ENCODE data around the gene PDXK.
"Not testable (repeated sequence)": the region's sequence is repeated elsewhere in the genome, so short reads cannot be mapped to it uniquely, and the experiment has no call there.

Gene PDXK

DNA sequence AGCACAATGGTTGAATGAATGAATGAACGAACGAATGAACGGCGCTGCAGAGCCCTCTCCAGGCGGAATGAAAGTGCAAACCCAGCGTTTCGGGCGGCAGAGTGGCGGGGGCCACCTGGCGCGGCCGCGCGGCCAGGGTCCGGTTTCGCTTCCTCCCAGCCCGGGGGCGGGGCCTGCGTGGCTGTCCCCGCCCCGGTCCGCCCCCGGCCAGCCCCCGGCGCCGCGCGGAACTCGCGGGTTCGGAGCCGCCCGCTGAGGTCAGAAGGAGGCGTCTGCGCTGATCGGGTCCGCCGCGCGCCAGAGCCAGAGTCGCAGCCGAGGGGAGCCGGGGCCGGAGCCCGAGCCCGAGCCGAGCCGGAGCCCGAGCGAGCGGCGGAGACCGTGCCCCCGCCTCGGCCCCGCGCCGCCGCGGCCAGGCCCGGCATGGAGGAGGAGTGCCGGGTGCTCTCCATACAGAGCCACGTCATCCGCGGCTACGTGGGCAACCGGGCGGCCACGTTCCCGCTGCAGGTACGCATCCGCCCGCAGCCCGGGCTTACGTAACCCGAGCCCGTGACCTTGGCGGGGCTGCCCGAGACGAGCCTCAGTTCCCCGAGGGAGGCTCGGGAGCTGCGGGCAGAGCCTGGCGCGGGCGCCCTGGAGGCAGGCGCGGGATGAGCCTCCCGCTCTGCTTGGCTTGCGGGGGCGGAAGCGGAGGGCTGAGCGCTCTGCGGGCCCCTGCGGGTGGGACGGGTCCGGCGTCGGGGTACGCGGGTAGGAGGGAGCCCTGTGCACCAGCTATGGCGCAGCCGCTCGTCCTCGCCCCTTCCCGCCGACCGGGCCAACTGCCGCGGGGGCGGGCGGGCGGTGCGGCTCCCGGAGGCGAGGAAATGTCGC lies at the start of gene PDXK:
Gene PDXK, plus strand, starts transcription at position 258 of the 876 bp plus-strand sequence. Its CDS starts 166 bp downstream, at position 424.
- FAIRE-seq, result no peak

DNA sequence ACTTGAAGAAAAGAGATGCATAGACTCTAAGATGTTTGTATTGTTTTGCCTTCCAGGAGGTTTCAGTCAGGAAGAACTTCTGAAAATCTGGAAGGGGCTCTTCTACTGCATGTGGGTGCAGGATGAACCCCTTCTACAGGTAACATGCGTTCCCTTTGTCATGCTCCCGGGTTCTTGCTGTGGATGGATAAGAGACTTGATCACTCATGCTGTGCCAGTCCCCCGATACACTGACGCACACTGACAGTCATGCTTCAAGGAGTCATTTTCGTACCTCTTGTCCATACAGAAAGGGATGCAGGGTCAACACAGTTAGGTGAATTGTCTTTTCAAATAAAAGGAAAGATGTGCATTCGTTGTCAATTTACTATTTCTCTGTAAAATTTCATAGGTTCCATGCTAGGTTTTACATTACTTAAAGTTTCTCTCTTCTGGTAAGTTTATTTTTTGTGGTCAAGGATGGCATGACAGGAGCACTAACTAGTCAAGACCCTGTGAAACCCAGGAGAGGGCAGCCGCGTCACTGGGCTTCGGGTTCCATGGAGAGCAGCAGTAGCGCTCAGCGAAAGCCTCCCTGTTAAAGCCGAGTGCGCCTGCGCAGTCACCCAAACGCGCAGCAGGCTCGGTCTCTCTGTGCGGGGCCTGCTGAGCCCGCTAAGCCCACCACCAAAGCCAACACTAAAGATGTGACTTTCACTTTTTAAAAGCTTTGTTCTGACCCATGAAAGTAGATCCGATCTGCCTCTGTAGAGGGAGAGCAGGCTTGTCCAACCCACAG lies 48.9 kb upstream of the PDXK start:
- FAIRE-seq, result no peak

DNA sequence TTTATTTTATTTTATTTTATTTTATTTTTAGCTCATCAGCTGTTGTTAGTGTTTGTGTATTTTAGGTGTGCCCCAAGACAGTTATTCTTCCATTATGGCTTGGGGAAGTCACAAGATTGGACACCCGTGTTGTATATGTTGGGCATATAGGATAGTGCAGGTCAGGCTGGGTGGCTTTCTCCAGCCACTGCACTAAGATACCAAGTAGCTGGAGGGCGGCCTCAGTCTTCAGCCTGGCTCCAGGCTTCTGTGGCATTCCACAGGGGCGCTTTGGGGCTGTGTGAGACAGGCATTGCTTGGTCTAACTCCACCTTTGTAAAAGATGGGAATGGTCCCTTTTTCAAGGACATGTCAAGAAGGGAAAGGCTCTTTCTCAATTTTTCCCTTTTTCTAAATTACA lies 43.1 kb upstream of the PDXK start:
- no peak for FAIRE-seq

DNA sequence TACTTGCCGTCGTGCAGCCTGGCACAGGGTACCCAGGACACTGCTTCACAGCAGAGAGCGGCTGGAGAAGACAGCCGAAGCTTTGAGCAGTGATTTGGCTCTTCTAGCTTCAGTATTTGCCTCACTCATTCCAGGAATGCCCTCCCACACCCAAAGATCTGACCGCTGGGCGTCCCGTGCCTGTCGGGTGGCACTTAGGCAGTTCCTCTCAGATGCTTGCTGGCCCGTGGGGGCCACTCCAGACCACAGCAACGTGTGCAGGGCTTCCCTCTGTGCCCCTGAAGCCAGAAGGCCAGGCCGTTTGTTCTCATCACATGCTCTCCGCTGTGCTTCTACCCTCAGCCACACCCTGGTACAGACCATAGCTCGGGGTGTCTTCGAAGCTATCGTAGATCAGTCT lies 42.5 kb upstream of the PDXK start:
- no peak for FAIRE-seq

DNA sequence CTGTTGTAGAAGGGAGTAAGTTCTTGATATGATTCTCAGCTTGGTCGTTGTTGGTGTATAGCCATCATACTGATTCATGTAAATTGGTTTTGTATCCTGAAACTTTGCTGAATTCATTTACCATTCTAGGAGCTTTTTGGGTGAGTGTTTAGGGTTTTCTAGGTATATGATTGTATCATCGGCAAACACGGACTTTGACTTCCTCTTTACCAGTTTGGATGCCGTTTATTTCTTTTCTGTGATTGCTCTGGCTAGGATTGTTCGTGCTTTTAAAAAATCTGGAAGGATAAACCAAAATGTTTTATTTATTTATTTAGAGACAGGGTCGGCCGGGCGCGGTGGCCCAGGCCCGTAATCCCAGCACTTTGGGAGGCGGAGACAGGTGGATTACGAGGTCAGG lies 39.0 kb upstream of the PDXK start:
- FAIRE-seq, result no peak

DNA sequence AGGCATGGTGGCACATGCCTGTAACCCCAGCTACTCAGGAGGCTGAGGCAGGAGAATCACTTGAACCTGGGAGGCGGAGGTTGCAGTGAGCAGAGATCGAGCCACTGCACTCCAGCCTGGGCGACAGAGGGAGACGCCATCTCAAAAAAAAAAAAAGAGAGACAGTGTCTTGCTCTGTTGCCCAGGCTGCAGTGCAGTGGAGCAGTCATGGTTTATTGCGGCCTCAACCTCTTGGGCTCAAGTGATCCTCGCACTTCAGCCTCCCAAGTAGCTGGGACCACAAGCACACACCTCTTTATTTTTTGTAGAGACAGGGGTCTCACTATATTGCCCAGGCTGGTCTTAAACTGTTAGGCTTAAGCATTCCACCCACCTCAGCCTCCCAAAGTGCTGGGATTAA lies 38.5 kb upstream of the PDXK start:
- not testable (repeated sequence) for FAIRE-seq

DNA sequence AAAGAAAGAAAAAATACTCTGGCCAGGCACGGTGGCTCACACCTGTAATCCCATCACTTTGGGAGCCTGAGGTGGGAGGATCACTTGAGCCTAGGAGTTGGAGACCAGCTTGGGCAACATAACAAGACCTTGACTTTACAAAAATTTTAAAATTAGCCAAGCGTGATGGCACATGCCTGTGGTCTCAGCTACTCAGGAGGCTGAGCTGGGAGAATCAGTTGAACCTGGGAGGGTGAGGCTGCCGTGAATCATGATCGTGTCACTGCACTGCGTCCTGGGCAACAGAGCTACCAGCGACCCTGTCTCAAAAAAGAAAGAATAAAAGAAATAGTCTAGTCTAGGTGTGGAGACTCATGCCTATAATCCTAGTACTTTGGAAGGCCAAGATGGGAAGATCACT lies 37.3 kb upstream of the PDXK start:
- FAIRE-seq, result no peak

DNA sequence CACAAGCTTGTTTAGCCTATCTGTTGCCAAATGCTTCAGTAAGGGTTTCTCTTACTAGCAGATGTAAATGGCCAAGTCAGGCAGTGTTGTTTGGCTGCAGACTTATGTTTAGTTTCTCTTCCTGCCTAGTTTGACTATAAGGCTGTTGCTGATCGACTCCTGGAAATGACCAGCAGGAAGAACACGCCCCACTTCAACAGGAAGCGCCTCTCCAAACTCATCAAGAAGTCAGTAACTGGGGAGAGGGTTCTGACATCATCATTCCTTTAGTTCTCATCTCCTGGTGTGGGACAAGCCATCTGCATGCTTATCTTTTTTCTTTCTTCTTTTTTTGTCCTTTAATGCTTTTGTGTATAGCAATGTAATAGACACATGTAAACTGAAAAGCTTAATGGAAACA lies 34.5 kb upstream of the PDXK start:
- FAIRE-seq, result no peak

DNA sequence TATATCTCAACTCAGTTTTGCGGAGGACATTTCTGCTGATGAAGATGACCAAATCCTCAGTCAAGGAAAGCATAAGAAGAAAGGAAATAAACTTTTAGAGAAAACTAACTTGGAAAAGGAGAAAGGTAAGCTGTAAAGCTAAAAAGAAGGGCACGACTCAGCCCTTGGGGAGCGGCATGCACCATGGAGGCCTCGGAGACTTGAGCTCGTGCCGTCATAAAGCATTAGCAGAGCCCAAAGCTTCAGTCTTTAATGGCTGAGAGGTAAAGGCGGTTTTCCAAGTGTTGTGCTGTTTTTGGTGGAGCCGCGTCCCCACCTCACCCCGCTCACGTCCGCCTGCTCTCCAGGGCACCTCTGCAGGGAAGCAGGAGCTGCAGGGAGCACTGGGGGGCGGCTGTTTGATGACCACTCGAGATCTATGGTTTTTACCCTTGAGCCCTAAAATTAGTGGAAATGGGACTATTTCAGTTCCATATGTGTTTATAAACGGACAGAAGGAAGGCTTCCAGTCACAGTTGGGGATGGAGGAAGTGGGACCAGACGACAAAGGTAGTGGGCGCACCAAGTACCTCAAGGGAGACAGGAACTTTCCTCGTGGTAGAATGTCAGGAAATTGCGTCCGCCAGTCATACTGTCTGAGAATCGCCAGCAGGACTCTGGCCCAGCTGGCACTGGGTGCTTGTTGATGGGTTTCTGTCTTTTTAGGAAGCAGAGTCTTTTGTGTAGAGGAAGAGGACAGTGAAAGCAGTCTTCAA lies 31.9 kb upstream of the PDXK start:
- no peak for FAIRE-seq

DNA sequence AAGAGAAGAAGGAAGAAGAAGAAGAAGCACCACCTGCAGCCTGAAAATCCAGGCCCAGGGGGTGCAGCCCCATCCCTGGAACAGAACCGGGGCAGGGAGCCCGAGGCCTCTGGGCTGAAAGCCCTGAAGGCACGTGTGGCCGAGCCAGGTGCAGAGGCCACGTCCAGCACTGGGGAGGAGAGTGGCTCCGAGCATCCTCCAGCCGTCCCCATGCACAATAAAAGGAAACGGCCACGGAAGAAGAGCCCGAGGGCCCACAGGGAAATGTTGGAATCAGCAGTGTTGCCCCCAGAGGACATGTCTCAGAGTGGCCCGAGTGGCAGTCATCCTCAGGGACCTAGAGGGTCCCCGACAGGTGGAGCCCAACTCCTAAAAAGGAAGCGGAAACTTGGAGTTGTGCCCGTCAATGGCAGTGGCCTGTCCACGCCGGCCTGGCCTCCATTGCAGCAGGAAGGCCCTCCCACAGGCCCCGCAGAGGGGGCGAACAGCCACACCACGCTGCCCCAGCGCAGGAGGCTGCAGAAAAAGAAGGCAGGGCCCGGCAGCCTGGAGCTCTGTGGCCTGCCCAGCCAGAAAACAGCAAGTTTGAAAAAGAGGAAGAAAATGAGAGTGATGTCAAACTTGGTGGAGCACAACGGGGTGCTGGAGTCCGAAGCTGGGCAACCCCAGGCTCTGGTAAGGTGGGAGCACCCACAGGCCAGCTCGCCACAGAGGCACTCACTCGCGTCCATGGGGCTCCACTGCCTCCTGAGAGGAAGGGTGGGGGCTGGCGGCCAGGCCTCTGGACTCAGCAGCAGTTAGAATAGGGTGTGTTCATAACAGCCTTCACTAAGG lies 31.1 kb upstream of the PDXK start:
- FAIRE-seq, result no peak

DNA sequence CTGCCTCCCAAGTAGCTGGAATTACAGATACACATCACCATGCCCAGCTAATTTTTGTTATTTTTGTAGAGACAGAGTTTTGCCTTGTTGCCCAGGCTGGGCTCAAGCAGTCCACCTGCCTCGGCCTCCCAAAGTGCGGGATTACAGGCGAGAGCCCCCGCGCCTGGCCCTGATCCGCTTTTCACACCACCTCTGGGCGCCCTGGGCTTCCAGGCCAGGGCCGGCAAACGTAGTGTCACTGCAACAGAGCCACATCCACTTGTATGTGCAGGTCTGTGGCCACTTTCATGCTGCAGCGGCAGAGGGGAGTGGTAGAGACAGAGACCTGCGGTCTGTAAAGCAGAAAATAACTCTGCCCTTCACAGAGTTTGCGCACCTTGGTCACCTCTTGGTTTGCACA lies 30.0 kb upstream of the PDXK start:
- no peak for FAIRE-seq

DNA sequence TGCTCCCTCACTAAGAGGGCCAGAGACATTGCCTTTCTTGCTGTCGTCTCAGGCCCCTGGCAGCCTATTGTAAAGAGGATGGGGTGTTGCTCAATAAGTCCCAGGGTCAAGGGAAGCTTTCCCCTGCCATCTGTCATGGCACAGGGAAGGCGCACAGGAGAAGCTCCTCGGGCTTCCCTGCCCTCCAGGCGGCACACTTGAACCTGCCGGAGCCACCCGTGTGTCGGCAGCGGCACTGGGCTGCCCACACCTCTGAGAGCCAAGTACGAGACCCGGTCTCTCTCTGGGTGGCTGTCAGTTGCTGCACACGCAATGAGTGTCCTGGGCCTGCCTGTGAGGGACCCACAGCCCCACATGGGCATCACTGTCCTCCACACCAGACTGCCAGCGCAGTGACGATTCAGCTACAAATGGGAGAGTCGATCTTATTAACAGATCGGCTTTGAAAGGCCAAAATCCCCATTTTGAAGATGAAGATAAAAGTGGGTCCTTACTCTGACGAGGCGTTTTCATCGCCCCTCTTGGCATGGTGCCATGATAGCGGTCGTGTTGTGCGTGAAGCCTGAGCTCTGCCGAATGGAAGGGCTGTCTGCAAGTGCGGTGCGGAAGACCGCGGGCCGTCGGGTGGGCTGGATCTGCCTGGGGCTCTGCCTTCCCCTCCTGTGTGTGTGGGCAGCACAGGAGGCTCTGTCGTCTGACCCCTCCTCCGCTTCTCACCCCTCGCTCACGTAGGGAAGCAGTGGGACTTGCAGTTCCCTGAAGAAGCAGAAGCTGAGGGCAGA lies 29.2 kb upstream of the PDXK start:
- FAIRE-seq, result no peak

DNA sequence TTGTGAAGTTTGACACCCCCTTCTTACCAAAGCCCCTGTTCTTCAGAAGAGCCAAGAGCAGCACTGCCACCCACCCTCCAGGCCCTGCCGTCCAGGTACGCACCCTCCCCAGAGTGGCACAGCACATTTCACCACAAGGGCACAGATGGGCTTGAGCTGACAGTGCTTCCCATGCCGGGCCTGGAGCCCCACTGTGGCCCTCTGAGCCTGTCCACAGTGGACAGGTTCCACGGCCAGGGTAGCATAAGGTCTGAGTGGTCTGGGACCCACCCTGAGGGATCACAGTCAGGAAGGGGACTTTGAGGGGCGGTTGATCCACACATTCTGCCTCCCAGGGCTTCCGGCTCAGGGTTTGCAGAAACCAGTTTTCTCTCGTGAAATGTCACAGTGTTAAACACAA lies 28.6 kb upstream of the PDXK start:
- FAIRE-seq, result no peak

DNA sequence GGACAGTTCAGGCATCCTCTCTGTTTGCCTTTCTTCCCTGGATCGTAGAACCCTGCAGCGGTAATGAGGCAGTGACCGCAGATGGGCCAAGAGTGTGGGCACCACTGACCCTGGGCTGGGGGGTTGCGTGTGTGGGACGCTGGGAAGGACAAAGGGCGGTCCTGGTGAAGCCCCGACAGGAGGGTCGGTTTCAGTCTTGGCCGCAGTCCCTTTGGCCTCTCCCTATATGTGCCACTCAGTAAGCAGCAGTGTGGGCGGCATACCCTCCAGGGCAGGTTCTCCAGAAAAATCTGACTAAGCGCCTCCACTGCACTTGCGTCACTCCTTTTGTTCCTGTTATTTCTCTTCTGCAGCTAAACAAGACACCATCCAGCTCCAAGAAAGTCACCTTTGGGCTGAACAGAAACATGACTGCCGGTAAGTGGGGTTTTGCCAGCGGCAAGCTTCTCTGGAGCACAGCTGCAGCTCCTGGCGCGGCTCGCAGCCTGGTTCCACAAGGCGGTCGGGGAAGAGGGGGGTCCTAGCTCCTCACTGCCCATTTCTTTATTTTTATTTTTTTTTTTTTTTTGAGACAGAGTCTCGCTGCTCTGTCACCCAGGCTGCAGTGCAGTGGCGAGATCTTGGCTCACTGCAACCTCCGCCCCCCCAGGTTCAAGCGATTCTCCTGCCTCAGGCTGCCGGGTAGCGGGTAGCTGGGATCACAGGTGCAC lies 27.7 kb upstream of the PDXK start:
- FAIRE-seq, result no peak

DNA sequence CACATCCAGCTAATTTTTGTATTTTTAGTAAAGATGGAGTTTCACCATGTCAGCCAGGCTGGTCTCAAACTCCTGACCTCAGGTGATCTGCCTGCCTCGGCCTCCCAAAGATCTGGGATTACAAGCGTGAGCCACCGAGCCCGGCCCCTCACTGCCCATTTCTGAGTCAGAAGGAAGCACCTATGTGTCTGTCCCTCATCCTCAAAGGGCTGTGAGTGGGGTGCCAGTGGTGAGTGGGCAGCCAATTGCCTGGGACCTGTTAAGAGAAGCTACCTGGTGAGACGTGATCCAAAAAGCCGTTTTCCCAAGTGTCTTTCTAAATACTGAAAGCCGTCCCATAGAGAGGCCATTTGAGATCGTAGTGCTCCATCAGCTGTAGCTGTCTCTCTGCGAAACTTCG lies 27.1 kb upstream of the PDXK start:
- FAIRE-seq, result no peak

DNA sequence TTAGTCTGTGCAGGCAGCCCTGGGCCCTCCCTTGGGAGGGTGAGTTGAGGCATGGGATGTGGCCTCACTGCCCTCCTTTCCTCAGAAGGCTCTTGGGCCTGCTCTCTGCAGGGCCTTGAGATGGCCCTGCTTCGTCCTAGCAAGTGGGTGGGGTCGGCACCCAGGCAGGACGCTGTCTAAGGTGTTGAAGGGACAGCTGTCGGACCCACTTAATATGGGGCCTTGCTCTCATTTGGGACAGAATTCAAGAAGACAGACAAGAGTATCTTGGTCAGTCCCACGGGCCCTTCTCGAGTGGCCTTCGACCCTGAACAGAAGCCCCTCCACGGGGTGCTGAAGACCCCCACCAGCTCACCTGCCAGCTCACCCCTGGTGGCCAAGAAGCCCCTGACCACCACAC lies 26.0 kb upstream of the PDXK start:
- FAIRE-seq, result no peak

DNA sequence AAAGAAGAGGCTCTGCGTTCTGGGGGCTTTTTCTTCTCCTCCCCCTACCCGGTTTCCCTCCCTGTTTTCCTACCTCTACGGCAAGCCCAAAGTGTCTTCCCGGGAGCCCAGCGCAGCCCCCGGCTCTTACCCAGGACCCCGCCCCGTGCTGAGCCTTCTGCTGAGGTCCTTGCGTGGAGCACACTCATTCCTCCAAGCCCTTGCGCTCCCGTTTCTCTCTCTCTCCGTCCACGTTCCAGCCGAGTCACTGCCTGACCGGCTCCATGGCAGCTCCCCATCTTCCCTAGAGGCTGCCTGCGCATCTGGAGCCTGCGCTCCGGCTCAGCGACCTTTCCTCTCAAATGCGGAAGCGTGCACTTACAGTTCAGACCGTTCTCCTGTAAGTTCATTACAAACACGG lies 24.9 kb upstream of the PDXK start:
- no peak for FAIRE-seq

DNA sequence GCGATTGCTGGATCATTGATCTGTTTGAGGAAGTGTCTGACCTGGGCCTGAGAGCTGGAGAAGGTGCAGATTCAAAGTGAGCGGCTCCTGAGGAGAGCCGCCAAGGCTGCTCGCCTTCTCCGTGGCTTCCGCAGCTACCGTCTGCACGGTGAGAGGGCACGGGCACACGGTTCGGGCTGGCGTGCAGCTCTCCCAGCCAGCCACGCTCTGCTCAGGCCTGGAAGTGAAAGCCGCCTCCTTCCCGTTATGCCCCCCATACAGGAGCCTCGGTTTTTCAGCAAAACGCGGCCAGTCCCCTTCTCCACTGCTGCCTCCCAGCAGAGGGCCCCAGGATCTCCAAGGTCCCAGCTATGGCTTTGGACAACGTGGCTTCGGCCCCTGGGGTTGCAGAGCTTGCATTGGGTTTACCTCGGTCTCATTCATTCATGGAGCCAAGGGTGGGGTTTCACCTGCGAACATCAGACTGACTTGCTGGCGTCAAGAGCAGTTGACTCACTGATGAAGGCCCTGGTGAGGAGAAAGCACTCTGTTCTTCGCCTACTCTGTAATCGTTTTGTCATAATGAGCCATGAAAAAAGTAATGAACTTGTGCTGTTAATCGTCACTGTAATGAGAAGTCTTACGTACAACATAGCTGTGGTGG lies 24.4 kb upstream of the PDXK start:
- no peak for FAIRE-seq

DNA sequence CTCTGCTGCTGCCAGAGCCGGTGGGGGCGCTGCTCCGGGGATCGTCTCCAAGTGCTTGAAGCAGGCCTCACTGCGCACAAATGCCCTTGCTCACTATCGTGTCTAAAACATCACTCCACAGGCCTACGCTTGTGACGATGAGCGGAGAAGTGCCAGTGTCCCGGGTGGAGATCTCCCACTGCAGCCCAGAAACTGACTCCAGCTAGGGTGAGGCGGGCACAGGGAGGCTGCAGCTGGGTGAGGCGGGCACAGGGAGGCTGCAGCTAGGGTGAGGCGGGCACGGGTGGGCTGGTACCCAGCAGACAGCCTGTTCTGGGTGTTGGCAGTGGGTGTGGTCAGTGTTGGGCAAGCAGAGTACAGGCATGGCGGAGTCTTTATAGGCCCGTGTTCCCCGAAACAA lies 22.7 kb upstream of the PDXK start:
- FAIRE-seq, result no peak
